Breast epithelium (tissue), 4 donors: ENCODE data around the gene RELN. TPM values are rescaled to one million over a fixed set of nuclear protein-coding genes. Genes with fewer than 3 reads are reported as not detected.

Experiments used
- DNase-seq, 2 donors: peaks; one replicate each; pipeline ENCODE4 v3.0.0-alpha.2; 2019; ENCODE audit warnings: low spot score in 2 of 2
- H3K27ac ChIP-seq, 2 donors: fragments of 200-600 bp; sonication (generic) in 1 of 2; one replicate each; pipeline ENCODE4 v1.5.1; 2016 to 2019; ENCODE audit warnings: mild to moderate bottlenecking in 1 of 2
- H3K27me3 ChIP-seq, 2 donors: fragments of 200-600 bp; sonication (generic) in 1 of 2; one replicate each; pipeline versions ENCODE4 v1.5.1 to v1.6.0; 2017 to 2019; ENCODE audit warnings: control low read depth in 1 of 2, mild to moderate bottlenecking in 1 of 2
- H3K36me3 ChIP-seq: fragments of 200-600 bp; one replicate; pipeline ENCODE4 v1.5.1; 2019
- H3K4me1 ChIP-seq, 2 donors: fragments of 200-600 bp; sonication (generic); one replicate each; pipeline ENCODE4 v1.5.1; 2016 to 2019; ENCODE audit warnings: control low read depth in 1 of 2
- H3K4me3 ChIP-seq, 3 donors: fragments of 200-600 bp; sonication (generic); 1 replicate in 2 of 3; 2 replicates in 1 of 3; pipeline ENCODE4 v1.5.1; 2016 to 2019; ENCODE audit warnings: mild to moderate bottlenecking in 3 of 3, moderate library complexity in 2 of 3
- H3K9me3 ChIP-seq, 2 donors: fragments of 200-600 bp; sonication (generic) in 1 of 2; one replicate each; pipeline ENCODE4 v1.5.1; 2016 to 2019; ENCODE audit warnings: control low read depth in 1 of 2
- POLR2A ChIP-seq: fragments of 450-650 bp; IDR thresholded peaks from one replicate; pipeline ENCODE4 v1.6.1; 2016; ENCODE audit warnings: antibody characterized with exemption, mild to moderate bottlenecking, moderate library complexity
- POLR2AphosphoS5 ChIP-seq, 3 donors: sonication (generic); formaldehyde crosslinking; IDR thresholded peaks; one replicate each; pipeline ENCODE4 v1.6.1; 2017; ENCODE audit warnings: antibody characterized with exemption in 3 of 3
- intact Hi-C: fragments of 100-400 bp; cut with DNase I; formaldehyde crosslinking; loops from one replicate; pipeline ENCODE4 v1.15.1; 2023; ENCODE audit warnings: low total_unique reads
- total RNA-seq, 3 donors: library from RNA; depleted of rRNA; stranded (reverse); fragments of >200 nt; gene quantifications; one replicate each; pipeline ENCODE4 v1.1.0, GENCODE V29; 2016
- TF ChIP-seq, protein P1 (sequence below), 3 donors: fragments of 450-650 bp; IDR thresholded peaks; one replicate each; pipeline ENCODE4 v1.5.1; 2016 to 2017; ENCODE audit warnings: antibody characterized with exemption in 3 of 3, mild to moderate bottlenecking in 3 of 3, moderate library complexity in 3 of 3

RELN gene
- total RNA-seq, 3 donors from 2014 or later: 3.0 to 9.8 (median 4.5) TPM

- Histone ChIP-seq H3K27me3 (no peaks in the 10 kb centered on the region), H3K9me3 (no peaks in the 10 kb centered on the region), H3K36me3 (no peaks in the 10 kb centered on the region), H3K4me1 (no peaks in the 10 kb centered on the region), H3K4me3 (no peak overlapping the region), H3K27ac (no peak overlapping the region)
- TF ChIP-seq POLR2AphosphoS5 (IDR thresholded peaks at IDR 0.05) (no peak), POLR2A (no peak)
- TF ChIP-seq, protein P1, sequence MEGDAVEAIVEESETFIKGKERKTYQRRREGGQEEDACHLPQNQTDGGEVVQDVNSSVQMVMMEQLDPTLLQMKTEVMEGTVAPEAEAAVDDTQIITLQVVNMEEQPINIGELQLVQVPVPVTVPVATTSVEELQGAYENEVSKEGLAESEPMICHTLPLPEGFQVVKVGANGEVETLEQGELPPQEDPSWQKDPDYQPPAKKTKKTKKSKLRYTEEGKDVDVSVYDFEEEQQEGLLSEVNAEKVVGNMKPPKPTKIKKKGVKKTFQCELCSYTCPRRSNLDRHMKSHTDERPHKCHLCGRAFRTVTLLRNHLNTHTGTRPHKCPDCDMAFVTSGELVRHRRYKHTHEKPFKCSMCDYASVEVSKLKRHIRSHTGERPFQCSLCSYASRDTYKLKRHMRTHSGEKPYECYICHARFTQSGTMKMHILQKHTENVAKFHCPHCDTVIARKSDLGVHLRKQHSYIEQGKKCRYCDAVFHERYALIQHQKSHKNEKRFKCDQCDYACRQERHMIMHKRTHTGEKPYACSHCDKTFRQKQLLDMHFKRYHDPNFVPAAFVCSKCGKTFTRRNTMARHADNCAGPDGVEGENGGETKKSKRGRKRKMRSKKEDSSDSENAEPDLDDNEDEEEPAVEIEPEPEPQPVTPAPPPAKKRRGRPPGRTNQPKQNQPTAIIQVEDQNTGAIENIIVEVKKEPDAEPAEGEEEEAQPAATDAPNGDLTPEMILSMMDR (IDR thresholded peaks at IDR 0.05): no peak
- DNase-seq: no peak
- intact Hi-C loops: no loop called here
Measured at GRCh38 chr7:103867874-103868273, 121.6 kb downstream of the RELN start.

- H3K4me1 ChIP-seq: no peaks in the 10 kb centered on the region
- no peak overlapping the region for H3K4me3 ChIP-seq
- no peaks in the 10 kb centered on the region for H3K36me3 ChIP-seq
- TF ChIP-seq, protein P1 (IDR thresholded peaks at IDR 0.05): no peak
- no peak for TF ChIP-seq POLR2A
- TF ChIP-seq POLR2AphosphoS5 (IDR thresholded peaks at IDR 0.05): no peak
- intact Hi-C loops: no loop called here
- no peaks in the 10 kb centered on the region for H3K9me3 ChIP-seq
- no peak overlapping the region for H3K27ac ChIP-seq
- no peaks in the 10 kb centered on the region for H3K27me3 ChIP-seq
- DNase-seq: no peak
Measured at GRCh38 chr7:103866919-103867318, 122.5 kb downstream of the RELN start.

GRCh38 chr7:103865442-103865841, 124.0 kb downstream of the RELN start:
- no peak overlapping the region for H3K4me3 ChIP-seq
- no peaks in the 10 kb centered on the region for H3K9me3 ChIP-seq
- DNase-seq: no peak
- TF ChIP-seq, protein P1 (IDR thresholded peaks at IDR 0.05): no peak
- TF ChIP-seq POLR2A (no peak), POLR2AphosphoS5 (IDR thresholded peaks at IDR 0.05) (no peak)
- intact Hi-C loops: no loop called here
- no peaks in the 10 kb centered on the region for H3K27me3 ChIP-seq
- no peak overlapping the region for H3K27ac ChIP-seq
- H3K36me3 ChIP-seq: no peaks in the 10 kb centered on the region
- H3K4me1 ChIP-seq: no peaks in the 10 kb centered on the region

DNA sequence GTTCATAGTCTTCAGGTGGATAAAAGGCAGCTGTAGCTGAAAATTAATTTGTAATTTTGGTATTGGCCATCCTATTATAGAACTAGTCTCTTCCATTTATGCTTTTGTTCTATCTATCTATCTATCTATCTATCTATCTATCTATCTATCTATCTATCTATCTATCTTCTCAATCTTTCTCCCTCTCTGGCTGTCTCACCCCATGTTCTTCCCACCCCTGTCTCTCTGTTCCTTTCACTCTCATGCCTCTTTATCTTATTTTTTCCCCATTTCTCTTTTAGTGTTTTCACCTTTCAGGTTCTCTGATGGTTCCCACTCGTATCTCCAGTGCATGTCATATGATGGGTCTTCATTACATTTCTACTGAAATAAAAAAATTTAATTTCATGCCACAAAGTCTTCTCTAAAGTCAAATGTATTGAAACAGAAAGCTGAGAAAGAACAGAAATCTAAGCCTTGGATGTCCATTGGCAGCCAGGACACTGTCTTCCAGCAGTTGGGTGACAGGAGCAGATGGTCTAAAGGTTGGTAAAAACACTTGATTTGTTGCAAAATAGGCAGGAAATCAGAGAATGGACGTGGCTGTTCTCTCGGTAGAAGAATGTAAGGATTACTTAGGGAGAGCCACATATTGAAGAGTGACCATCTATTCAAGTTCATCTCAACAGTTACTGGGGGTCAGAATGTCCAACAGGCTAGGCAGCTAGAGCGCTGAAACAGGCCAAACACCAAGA, 127.0 kb downstream of the RELN start:
- DNase-seq: no peak
- Histone ChIP-seq H3K27me3 (no peaks in the 10 kb centered on the region), H3K4me3 (no peak overlapping the region), H3K27ac (no peak overlapping the region), H3K36me3 (no peaks in the 10 kb centered on the region), H3K9me3 (no peaks in the 10 kb centered on the region), H3K4me1 (no peaks in the 10 kb centered on the region)
- TF ChIP-seq POLR2AphosphoS5 (IDR thresholded peaks at IDR 0.05) (no peak), POLR2A (no peak)
- TF ChIP-seq, protein P1 (IDR thresholded peaks at IDR 0.05): no peak
- intact Hi-C loops: no loop called here

GRCh38 chr7:103859709-103860108, 129.7 kb downstream of the RELN start:
- DNase-seq: no peak
- TF ChIP-seq, protein P1 (IDR thresholded peaks at IDR 0.05): no peak
- no peak for TF ChIP-seq POLR2A
- TF ChIP-seq POLR2AphosphoS5 (IDR thresholded peaks at IDR 0.05): no peak
- Histone ChIP-seq H3K27me3 (no peaks in the 10 kb centered on the region), H3K9me3 (no peaks in the 10 kb centered on the region), H3K4me1 (no peaks in the 10 kb centered on the region), H3K27ac (no peak overlapping the region), H3K4me3 (no peak overlapping the region), H3K36me3 (no peaks in the 10 kb centered on the region)
- intact Hi-C loops: no loop called here
